Subcutaneous abdominal adipose tissue (tissue), 5 donors: ENCODE results near the gene FLNA.
A peak's percentile ranks its signal among the peaks of the same experiment; 100 is the strongest.

Source experiments
- H3K27ac ChIP-seq: one replicate; pipeline ENCODE4 v1.7.0; 2013; ENCODE audit warnings: low read depth, mild to moderate bottlenecking, inconsistent platforms, low read length, moderate library complexity
- H3K27me3 ChIP-seq, 5 donors: one replicate each; pipeline ENCODE4 v1.7.0; 2013; ENCODE audit warnings: low read length in 5 of 5, inconsistent platforms in 1 of 5; ENCODE audit not compliant: control insufficient read depth in 5 of 5, insufficient read depth in 4 of 5
- H3K36me3 ChIP-seq, 5 donors: one replicate each; pipeline ENCODE4 v1.7.0; 2013; ENCODE audit warnings: low read length in 5 of 5; ENCODE audit not compliant: control insufficient read depth in 5 of 5, insufficient read depth in 5 of 5
- H3K4me1 ChIP-seq, 5 donors: one replicate each; pipeline ENCODE4 v1.7.0; 2013; ENCODE audit warnings: low read length in 5 of 5, mild to moderate bottlenecking in 3 of 5, moderate library complexity in 1 of 5; ENCODE audit not compliant: control insufficient read depth in 5 of 5, insufficient read depth in 5 of 5
- H3K4me3 ChIP-seq, 5 donors: one replicate each; pipeline ENCODE4 v1.7.0; 2013; ENCODE audit warnings: low read length in 5 of 5, low read depth in 1 of 5
- H3K9ac ChIP-seq, 5 donors: one replicate each; pipeline ENCODE4 v1.7.0; 2013; ENCODE audit warnings: low read length in 5 of 5, mild to moderate bottlenecking in 4 of 5, moderate library complexity in 3 of 5
- H3K9me3 ChIP-seq, 5 donors: one replicate each; pipeline ENCODE4 v1.7.0; 2013; ENCODE audit warnings: low read length in 5 of 5; ENCODE audit not compliant: control insufficient read depth in 5 of 5
- donor health status: healthy.
- donor health status: healthy.
- donor health status: healthy.
- donor health status: healthy.
- donor health status: healthy.

Gene FLNA

DNA sequence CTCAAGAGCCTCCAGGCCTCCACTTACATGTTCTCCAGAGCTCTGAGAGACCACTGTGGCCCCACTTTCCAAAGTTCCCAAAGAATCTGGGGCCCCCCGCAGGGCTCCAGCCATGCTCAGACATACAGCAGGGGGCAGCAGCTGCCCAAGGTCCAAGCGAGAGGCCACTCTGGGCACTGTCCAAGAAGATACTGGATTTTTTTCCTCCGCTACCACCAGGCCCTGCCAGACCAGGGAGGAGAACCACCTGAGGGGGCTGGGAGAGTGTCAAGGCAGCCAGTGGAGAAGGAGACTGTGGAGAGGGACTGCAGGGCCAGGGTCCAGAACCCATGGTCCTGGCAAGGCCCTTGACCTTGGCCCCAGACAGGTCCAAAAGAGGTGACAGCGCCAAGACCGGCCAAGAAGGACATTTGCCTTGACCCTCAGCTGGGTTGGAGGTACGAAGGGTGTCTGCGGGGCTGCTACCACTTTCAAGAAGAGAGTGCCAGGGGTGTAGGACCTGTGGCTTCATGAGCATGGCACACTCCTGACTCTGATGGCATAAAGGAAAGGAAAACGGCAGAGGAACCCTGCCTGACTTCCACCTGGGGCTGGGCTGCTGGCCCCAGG lies 10.0 kb upstream of the FLNA start:
- no peak overlapping the region for H3K9ac ChIP-seq
- H3K4me3 ChIP-seq = no peak overlapping the region
- peaks cover 3 to 12% (median 7%) of the 10 kb centered on the region in 5 donors for H3K27me3 ChIP-seq
- H3K9me3 ChIP-seq = no peaks in the 10 kb centered on the region
- H3K4me1 ChIP-seq = peaks cover 0 to 21% (median 15%) of the 10 kb centered on the region in 5 donors
- H3K27ac ChIP-seq = no peak overlapping the region
- H3K36me3 ChIP-seq = peaks cover 0 to 5% (median 3%) of the 10 kb centered on the region in 5 donors

GRCh38 chrX:154383359-154384283 lies 9.2 kb upstream of the FLNA start:
- no peak overlapping the region for H3K9ac ChIP-seq
- H3K27ac ChIP-seq = no peak overlapping the region
- H3K4me1 ChIP-seq = peaks cover 4 to 21% (median 15%) of the 10 kb centered on the region in 5 donors
- H3K36me3 ChIP-seq = peaks cover 0 to 5% (median 3%) of the 10 kb centered on the region in 5 donors
- peaks cover 3 to 12% (median 9%) of the 10 kb centered on the region in 5 donors for H3K27me3 ChIP-seq
- no peaks in the 10 kb centered on the region for H3K9me3 ChIP-seq
- no peak overlapping the region for H3K4me3 ChIP-seq

- peaks cover 3 to 12% (median 9%) of the 10 kb centered on the region in 5 donors for H3K27me3 ChIP-seq
- no peak overlapping the region for H3K27ac ChIP-seq
- H3K4me1 ChIP-seq = peaks cover 4 to 27% (median 20%) of the 10 kb centered on the region in 5 donors
- no peaks in the 10 kb centered on the region for H3K9me3 ChIP-seq
- no peak overlapping the region for H3K4me3 ChIP-seq
- peaks cover 0 to 5% (median 3%) of the 10 kb centered on the region in 5 donors for H3K36me3 ChIP-seq
- no peak overlapping the region for H3K9ac ChIP-seq
Measured at GRCh38 chrX:154382483-154383069, 8.1 kb upstream of the FLNA start.

- no peaks in the 10 kb centered on the region for H3K9me3 ChIP-seq
- no peak overlapping the region for H3K27ac ChIP-seq
- no peak overlapping the region for H3K9ac ChIP-seq
- peaks cover 0 to 5% (median 3%) of the 10 kb centered on the region in 5 donors for H3K36me3 ChIP-seq
- H3K4me3 ChIP-seq = no peak overlapping the region
- H3K4me1 ChIP-seq = peaks cover 4 to 27% (median 20%) of the 10 kb centered on the region in 5 donors
- peaks cover 3 to 15% (median 14%) of the 10 kb centered on the region in 5 donors for H3K27me3 ChIP-seq
Measured at GRCh38 chrX:154381271-154381670, 6.8 kb upstream of the FLNA start.

DNA sequence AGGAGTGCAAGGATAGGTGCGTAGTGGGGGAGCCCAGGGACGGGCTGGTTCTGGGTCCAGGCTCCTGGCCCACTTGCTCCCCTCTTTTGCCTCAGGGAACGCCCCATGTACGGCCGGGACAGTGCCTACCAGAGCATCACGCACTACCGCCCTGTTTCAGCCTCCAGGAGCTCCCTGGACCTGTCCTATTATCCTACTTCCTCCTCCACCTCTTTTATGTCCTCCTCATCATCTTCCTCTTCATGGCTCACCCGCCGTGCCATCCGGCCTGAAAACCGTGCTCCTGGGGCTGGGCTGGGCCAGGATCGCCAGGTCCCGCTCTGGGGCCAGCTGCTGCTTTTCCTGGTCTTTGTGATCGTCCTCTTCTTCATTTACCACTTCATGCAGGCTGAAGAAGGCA lies 6.4 kb upstream of the FLNA start:
- peak overlapping the region in 2 of 5 donors; percentile 69 to 72 for H3K4me3 ChIP-seq
- no peaks in the 10 kb centered on the region for H3K9me3 ChIP-seq
- peaks cover 0 to 5% (median 3%) of the 10 kb centered on the region in 5 donors for H3K36me3 ChIP-seq
- peak overlapping the region; percentile 84 for H3K27ac ChIP-seq
- H3K4me1 ChIP-seq = peaks cover 4 to 27% (median 20%) of the 10 kb centered on the region in 5 donors
- H3K9ac ChIP-seq = peak overlapping the region in 2 of 5 donors; percentile 24 to 79
- peaks cover 3 to 15% (median 14%) of the 10 kb centered on the region in 5 donors for H3K27me3 ChIP-seq

- Histone ChIP-seq H3K4me1 (peaks cover 4 to 27% (median 20%) of the 10 kb centered on the region in 5 donors), H3K27me3 (peaks cover 3 to 15% (median 14%) of the 10 kb centered on the region in 5 donors), H3K36me3 (peaks cover 0 to 5% (median 3%) of the 10 kb centered on the region in 5 donors), H3K9me3 (no peaks in the 10 kb centered on the region), H3K27ac (peak overlapping the region; percentile 84), H3K9ac (peak overlapping the region; percentile 79 to 88 (median 81)), H3K4me3 (peak overlapping the region; percentile 58 to 72 (median 66))
Measured at GRCh38 chrX:154380153-154380552, 5.7 kb upstream of the FLNA start.

- H3K27me3 ChIP-seq = peaks cover 2 to 15% (median 14%) of the 10 kb centered on the region in 5 donors
- peak overlapping the region; percentile 79 to 88 (median 81) for H3K9ac ChIP-seq
- no peaks in the 10 kb centered on the region for H3K9me3 ChIP-seq
- peaks cover 4 to 29% (median 24%) of the 10 kb centered on the region in 5 donors for H3K4me1 ChIP-seq
- H3K36me3 ChIP-seq = peaks cover 0 to 5% (median 3%) of the 10 kb centered on the region in 5 donors
- peak overlapping the region; percentile 84 for H3K27ac ChIP-seq
- H3K4me3 ChIP-seq = peak overlapping the region; percentile 58 to 72 (median 66)
Measured at GRCh38 chrX:154379569-154379951, 5.1 kb upstream of the FLNA start.

GRCh38 chrX:154378799-154379568 lies 4.5 kb upstream of the FLNA start, which contains the start of gene EMD:
Gene EMD (plus strand): TSS chrX:154379295. CDS start chrX:154379485, 190 bp downstream.
- peaks cover under 1 to 12% (median 10%) of the 10 kb centered on the region in 5 donors for H3K27me3 ChIP-seq
- H3K4me3 ChIP-seq = peak within 1 kb of the TSS; percentile 58 to 72 (median 66)
- H3K27ac ChIP-seq = peak within 1 kb of the TSS; percentile 84
- peaks cover 0 to 5% (median 3%) of the 10 kb centered on the region in 5 donors for H3K36me3 ChIP-seq
- peaks cover 4 to 30% (median 25%) of the 10 kb centered on the region in 5 donors for H3K4me1 ChIP-seq
- peak within 1 kb of the TSS; percentile 79 to 88 (median 81) for H3K9ac ChIP-seq
- no peaks in the 10 kb centered on the region for H3K9me3 ChIP-seq
